HUDEP-2 (cell line): Measurements from ENCODE around the gene TAF11L2.
"Not testable (repeated sequence)": the region's sequence is repeated elsewhere in the genome, so short reads cannot be mapped to it uniquely, and the experiment has no call there.

Source experiments
- DNase-seq, 76 experiments: peaks; one replicate each; lab custom pipeline; 2025; ENCODE audit not compliant: unreplicated experiment in 76 of 76; lab: John Stamatoyannopoulos, UW

Gene TAF11L2

DNA sequence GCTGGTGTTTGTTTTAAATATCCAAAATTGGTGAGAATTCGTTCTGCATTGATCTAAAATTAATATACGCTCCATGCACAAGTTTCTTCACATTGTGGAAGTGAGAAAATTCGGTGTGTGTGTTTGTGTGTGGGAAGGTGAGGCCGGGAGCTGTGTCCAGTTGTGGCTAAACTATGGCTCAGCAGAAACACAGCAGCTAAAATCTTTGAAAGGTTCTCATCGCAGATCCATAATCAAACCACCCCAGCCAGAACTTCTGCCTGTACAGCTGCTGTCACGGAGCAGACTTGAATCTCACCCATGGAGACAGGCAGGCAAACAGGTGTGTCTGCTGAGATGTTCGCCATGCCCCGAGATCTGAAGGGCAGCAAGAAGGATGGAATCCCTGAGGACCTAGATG, at the start of gene TAF11L2:
Gene TAF11L2, plus strand, starts transcription at position 301 of the 400 bp plus-strand sequence.
- DNase-seq: not testable (repeated sequence)

DNA sequence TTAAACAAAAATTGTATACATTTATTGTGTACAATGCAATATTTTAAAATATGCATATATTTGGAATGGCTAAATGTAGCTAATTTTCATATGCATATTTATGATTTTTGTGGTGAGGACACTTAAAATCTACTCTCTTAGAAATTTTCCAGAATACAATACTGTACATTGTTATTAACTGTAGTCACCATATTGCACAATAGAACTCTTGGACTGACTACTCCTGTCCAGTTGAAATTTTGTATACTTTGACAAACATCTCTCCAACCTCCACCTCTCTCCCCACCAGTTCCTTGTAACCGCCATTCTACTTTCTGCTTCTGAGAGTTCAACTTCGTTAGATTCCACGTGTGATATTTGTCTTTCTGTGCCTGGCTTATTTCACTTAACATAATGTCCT, 49.2 kb upstream of the TAF11L2 start:
- DNase-seq: no peak

DNA sequence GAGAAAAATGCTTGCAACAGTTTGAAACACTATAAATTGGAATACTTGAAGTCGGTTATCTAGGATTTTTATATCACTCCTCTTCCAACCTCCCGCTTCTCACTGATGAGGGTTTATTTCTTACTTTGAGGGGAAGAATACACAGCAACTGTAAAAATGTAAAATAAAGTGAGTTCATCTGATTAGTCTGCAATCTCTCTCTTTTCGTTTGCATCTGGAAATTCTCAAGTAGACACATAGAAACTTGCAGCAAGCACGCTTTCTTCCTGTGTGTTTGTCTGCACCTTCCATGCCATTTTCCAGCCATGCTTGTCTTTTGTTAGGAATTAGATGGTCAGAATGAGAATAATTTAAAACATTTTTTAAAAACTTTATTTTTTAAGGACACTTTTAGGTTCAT, 45.1 kb upstream of the TAF11L2 start:
- DNase-seq: no peak

DNA sequence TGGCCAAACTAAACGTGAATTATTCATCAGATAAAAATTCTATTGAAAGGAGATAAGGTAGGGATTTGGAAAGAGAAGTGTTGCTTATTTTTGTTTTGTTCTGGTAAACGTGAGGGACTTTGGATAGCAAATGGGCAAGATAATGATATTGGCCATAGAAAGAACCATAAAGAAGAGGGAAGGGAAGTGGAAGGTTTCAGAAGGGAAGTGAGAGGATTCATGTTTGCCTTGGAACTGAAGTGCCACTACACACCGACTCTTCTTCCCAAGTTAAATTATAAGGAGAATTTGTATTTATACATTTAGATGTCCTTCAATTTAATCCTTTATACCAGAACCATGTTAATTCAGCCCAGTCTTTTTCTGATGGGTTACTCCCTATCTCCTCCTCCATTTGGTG, 42.1 kb upstream of the TAF11L2 start:
- DNase-seq: no peak

GRCh38 chr5:17461793-17462192, 36.2 kb upstream of the TAF11L2 start:
- no peak for DNase-seq

- DNase-seq: no peak
Observed at GRCh38 chr5:17463653-17464052, 34.4 kb upstream of the TAF11L2 start.

DNA sequence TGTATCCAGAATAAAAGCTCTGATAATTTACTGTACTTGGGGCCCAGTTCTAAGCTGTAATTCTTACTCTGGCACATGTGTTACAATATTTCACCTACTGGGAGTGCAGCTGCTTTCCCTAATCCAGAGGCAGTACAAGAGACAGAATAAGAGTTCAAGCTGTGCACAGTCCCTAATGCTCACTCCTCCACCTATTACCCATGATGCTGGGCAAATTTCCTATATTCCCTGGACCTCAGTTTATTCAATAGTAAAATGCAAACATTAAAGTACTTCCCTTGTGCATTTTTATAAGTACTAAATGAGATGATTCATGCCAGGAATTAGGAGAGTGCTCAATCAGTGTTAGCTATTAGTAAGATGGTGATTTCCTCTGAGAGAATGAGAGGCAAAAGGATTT, 28.0 kb upstream of the TAF11L2 start:
- DNase-seq: no peak

- not testable (repeated sequence) for DNase-seq
Observed at GRCh38 chr5:17475064-17475463, 23.0 kb upstream of the TAF11L2 start.

- DNase-seq: no peak
Observed at GRCh38 chr5:17477043-17477442, 21.0 kb upstream of the TAF11L2 start.

DNA sequence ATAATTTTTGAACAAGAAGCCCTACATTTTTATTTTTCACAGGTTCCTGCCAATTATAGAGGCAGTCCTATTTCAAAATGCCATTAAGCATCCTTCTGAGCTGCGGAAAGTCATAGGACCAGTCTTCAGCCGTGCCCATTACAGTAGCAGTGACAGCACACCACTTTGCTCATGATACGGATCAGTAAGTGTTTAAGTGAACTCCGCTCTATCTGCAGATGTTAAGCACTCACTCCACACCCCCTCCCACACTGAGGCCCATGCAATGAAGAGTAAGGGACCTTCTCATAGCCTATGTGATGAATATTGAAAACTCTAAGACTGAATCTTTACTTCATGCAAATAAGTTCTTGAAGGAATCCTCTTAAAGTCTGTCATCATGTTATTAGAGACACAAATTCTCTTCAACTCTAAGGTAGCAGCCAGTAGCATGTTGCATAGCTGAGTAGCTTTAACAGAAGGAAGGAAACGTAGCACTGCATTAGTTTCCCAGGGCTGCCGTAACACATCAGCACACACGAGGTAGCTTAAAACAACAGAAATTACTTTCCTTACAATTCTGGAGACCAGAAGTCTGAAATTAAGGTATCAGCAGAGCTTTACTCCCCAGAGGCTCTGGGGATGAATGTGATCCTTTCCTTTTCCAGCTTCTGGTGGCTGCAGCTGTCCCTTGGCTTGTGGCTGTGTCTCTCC, 20.3 kb upstream of the TAF11L2 start:
- DNase-seq: no peak

GRCh38 chr5:17481378-17481777, 16.7 kb upstream of the TAF11L2 start:
- no peak for DNase-seq

- no peak for DNase-seq
Observed at GRCh38 chr5:17482790-17483189, 15.2 kb upstream of the TAF11L2 start.

DNA sequence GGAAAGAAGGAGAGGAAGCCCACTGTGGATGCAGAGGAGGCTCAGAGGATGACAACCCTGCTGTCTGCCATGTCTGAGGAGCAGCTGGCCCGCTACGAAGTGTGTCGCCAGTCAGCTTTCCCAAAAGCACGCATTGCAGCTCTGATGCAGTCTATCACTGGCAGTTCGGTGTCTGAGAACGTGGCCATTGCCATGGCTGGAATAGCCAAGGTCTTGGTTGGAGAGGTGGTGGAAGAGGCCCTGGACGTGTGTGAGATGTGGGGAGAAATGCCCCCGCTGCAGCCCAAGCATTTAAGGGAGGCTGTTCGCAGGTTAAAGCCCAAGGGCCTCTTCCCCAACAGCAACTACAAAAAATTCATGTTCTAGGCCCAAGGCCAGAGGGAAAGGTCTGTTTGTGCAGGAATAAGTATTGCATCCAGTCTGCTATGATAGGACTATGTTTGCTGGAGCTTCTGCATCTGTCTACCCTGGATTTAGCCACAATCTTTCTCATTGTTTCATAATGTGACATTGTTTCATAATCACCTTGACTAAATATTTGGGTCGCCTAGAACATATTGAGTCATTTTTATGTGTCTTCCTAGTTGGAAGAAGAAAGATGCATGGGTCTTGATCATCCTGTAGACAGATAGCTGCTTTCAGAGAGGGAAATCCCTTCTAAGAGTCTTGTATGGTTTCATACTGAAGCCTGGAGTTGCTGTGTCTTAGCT, 11.4 kb upstream of the TAF11L2 start:
- DNase-seq: not testable (repeated sequence)

DNA sequence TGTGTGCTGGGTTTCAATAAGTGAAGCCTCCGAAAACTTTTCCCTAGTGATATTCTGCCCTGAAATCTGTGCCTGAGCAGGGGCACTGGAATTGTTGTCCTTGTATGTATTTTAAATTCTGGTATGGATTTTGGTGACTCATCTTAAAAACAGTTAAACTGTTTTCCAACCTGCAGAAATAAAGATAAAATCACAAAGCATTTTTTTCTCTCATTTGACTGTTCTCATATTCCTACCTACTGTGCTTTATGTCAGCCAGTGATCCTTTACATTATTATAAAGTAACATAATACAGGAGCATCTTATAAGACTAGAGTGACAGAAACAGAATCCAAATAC, 10.9 kb upstream of the TAF11L2 start:
- DNase-seq: no peak

- not testable (repeated sequence) for DNase-seq
Observed at GRCh38 chr5:17491257-17491656, 6.8 kb upstream of the TAF11L2 start.

GRCh38 chr5:17492770-17493169, 5.3 kb upstream of the TAF11L2 start:
- no peak for DNase-seq

DNA sequence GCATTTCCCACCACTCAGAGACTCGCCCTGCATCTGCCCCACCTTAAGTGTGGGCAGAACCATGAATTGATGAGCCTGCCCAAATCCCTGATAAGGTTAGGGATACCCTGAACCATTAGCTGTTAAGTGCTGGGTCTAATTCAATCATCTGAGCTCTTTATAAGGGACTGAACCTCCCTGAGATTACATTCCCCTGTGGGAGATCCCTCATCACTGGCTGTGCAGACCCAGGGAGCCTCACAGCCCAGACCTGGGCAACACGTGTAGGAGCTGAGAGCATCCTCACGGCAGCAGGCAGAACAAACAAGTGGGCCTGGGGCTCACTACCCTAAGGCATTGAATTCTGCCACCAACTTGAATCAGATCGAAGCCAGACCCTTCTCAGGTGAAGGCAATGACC, 585 bp upstream of the TAF11L2 start:
- no peak for DNase-seq

GRCh38 chr5:17511775-17512325, 13.8 kb downstream of the TAF11L2 start:
- DNase-seq: no peak

DNA sequence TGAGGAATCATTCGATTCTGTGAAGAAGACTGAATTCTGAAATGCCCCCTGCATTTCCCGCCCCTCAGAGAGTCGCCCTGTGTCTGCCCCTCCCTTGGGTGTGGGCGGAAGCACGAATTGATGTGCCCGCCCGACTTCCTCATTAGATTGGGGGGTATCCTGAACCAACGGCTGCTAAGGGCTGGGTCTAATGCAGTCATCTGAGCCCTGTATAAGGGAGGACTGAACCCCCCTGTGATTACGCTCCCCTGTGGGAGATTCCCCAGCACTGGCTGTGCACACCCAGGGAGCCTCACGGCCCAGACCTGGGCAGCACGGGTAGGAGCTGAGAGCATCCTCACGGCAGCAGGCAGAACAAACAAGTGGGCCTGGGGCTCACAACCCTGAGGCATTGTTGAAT, 19.5 kb downstream of the TAF11L2 start:
- not testable (repeated sequence) for DNase-seq

DNA sequence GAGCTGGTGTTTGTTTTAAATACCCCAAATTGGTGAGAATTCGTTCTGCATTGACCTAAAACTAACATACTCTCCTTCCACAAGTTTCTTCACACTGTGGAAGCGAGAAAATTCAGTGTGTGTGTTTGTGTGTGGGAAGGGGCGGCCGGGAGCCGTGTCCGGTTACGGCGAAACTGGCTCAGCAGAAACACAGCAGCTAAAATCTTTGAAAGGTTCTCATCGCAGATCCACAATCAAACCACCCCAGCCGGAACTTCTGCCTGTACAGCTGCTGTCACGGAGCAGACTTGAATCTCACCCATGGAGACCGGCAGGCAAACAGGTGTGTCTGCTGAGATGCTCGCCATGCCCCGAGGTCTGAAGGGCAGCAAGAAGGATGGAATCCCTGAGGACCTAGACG, 20.0 kb downstream of the TAF11L2 start, which contains the start of gene TAF11L3:
Gene TAF11L3, plus strand, starts transcription at position 301 of the 400 bp plus-strand sequence.
- not testable (repeated sequence) for DNase-seq

GRCh38 chr5:17519508-17519907, 21.5 kb downstream of the TAF11L2 start:
- not testable (repeated sequence) for DNase-seq

DNA sequence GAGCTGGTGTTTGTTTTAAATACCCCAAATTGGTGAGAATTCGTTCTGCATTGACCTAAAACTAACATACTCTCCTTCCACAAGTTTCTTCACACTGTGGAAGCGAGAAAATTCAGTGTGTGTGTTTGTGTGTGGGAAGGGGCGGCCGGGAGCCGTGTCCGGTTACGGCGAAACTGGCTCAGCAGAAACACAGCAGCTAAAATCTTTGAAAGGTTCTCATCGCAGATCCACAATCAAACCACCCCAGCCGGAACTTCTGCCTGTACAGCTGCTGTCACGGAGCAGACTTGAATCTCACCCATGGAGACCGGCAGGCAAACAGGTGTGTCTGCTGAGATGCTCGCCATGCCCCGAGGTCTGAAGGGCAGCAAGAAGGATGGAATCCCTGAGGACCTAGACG, 23.5 kb downstream of the TAF11L2 start, which contains the start of gene TAF11L4:
Gene TAF11L4, plus strand, starts transcription at position 301 of the 400 bp plus-strand sequence.
- not testable (repeated sequence) for DNase-seq
